Measurements from ENCODE around the gene PARM1.

- TF ChIP-seq REST (IDR thresholded peaks at IDR 0.05; ENCODE audit: low read depth) (no peak), YY1 (IDR thresholded peaks at IDR 0.05; ENCODE audit: low read depth) (no peak), TAF1 (IDR thresholded peaks at IDR 0.05; ENCODE audit: low read depth) (no peak), EP300 (IDR thresholded peaks at IDR 0.05; ENCODE audit: borderline replicate concordance) (no peak), ZBTB7A (IDR thresholded peaks at IDR 0.05; ENCODE audit: low read depth) (no peak), CEBPB (IDR thresholded peaks at IDR 0.05) (no peak)
These were observed 31.4 kb downstream of the PARM1 start for GRCh38 chr4:74964311-74964710.
